HAP-1 (cell line): ENCODE results near the gene S100P.

Experiments
- DNase-seq, 2 experiments: peaks; one replicate each; pipeline ENCODE4 v3.0.0-alpha.2; 2016 to 2020; ENCODE audit warnings: low spot score in 2 of 2
- H3K27me3 ChIP-seq: fragments of 250-450 bp; sonication (Bioruptor Pico); 2 replicates; pipeline ENCODE4 v1.5.1; 2020; ENCODE audit warnings: low read depth, mild to moderate bottlenecking, moderate library complexity
- H3K36me3 ChIP-seq: fragments of 250-450 bp; sonication (Bioruptor Pico); replicated peaks from 2 replicates; pipeline ENCODE4 v1.5.1; 2020; ENCODE audit warnings: mild to moderate bottlenecking
- H3K4me1 ChIP-seq: fragments of 250-450 bp; sonication (Bioruptor Pico); 2 replicates; pipeline ENCODE4 v1.5.1; 2020; ENCODE audit warnings: mild to moderate bottlenecking
- H3K4me3 ChIP-seq: fragments of 250-450 bp; sonication (Bioruptor Pico); 2 replicates; pipeline ENCODE4 v1.5.1; 2020; ENCODE audit warnings: mild to moderate bottlenecking, moderate library complexity
- H3K9me3 ChIP-seq: fragments of 250-450 bp; sonication (Bioruptor Pico); 2 replicates; pipeline ENCODE4 v1.5.1; 2020; ENCODE audit warnings: mild to moderate bottlenecking, moderate library complexity
- in situ Hi-C: fragments of 300-500 bp; cut with MboI; formaldehyde crosslinking; loops from 3 replicates; pipeline ENCODE4 v1.14.3; 2020; ENCODE audit warnings: low sequenced_read_pairs, inconsistent platforms, mixed read lengths

S100P gene

DNA sequence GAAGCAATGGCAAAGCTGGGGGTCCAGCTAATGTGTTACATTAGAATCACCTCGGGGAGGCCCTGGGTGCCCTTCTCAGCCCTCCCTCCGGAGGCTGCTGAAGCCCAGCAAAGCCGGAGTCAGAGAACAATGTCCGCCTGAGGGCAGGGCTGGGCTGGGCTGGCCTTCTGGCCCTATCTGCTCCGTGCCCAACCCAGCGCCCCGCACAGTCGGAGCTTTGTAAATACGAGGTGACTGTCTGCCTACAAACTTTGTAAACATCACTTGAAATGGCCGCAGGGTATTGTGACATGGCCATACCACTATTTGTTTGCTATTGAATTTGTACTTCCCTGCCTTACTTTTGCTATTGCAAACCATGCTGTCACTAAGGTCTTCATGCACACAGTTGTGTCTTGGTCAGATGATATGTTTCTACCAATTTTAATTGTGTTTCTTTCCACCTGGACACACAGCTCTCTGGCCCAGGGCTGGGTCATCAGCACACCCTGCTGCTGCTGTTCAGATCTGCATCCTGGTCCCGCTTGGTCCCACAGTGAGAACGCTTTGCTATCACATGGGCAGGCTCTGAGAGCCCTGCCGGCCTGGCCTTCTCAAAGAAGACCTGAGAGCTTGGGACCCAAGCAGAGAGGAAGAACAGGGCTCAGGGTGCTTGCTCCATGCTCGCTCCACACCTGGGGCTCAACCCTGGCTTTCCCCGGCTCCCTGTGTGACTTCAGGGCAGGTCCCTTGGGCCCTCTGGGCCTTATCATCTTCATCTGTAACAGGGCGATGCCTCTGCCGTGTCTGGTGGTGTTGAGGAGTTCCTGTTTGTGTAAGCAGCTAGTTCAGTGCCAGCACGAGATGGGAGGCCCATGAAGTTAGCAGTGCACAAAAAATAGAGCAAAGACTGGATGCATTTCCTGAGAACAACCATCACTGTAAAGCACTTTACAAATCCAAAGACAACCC is 2.3 kb downstream of the S100P start:
- Histone ChIP-seq H3K4me1 (no peaks in the 10 kb centered on the region), H3K4me3 (no peak overlapping the region), H3K36me3 (no peaks in the 10 kb centered on the region), H3K27me3 (no peaks in the 10 kb centered on the region), H3K9me3 (no peaks in the 10 kb centered on the region)
- in situ Hi-C loops: no loop called here
- DNase-seq: no peak

- Histone ChIP-seq H3K4me3 (no peak overlapping the region), H3K9me3 (no peaks in the 10 kb centered on the region), H3K4me1 (no peaks in the 10 kb centered on the region), H3K36me3 (no peaks in the 10 kb centered on the region), H3K27me3 (no peaks in the 10 kb centered on the region)
- DNase-seq: no peak
- in situ Hi-C loops: no loop called here
Observed at GRCh38 chr4:6696611-6697010, 2.9 kb downstream of the S100P start.

GRCh38 chr4:6697131-6697530 is 3.5 kb downstream of the S100P start:
- Histone ChIP-seq H3K9me3 (no peaks in the 10 kb centered on the region), H3K4me1 (no peaks in the 10 kb centered on the region), H3K27me3 (no peaks in the 10 kb centered on the region), H3K4me3 (no peak overlapping the region), H3K36me3 (no peaks in the 10 kb centered on the region)
- DNase-seq: no peak
- in situ Hi-C loops: no loop called here

GRCh38 chr4:6699388-6699787 is 5.7 kb downstream of the S100P start:
- Histone ChIP-seq H3K4me3 (no peak overlapping the region), H3K4me1 (no peaks in the 10 kb centered on the region), H3K27me3 (no peaks in the 10 kb centered on the region), H3K9me3 (no peaks in the 10 kb centered on the region), H3K36me3 (peaks cover 8% of the 10 kb centered on the region)
- in situ Hi-C loops: no loop called here
- DNase-seq: no peak

- in situ Hi-C loops: no loop called here
- DNase-seq: no peak
- no peaks in the 10 kb centered on the region for H3K9me3 ChIP-seq
- peaks cover 8% of the 10 kb centered on the region for H3K36me3 ChIP-seq
- no peaks in the 10 kb centered on the region for H3K27me3 ChIP-seq
- H3K4me3 ChIP-seq: no peak overlapping the region
- H3K4me1 ChIP-seq: no peaks in the 10 kb centered on the region
Observed at GRCh38 chr4:6699903-6700302, 6.2 kb downstream of the S100P start.

DNA sequence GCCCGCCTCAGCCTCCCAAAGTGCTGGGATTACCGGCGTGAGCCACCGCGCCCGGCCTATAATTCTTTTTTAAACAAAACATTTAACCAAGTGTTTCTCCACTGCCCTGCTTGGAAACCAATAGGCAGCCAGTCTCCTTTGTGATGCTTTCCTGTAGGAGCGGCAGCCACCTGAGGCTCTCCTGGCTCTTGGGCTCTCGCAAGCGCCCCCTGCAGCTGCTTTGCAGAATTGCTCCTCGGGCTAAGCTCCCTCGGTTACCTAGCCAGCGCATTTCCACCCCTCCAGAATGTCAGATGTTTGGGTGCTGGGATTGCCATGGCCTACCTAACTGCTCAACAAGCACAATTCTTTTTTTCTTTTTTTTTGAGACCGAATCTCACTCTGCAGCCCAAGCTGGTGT is 7.7 kb downstream of the S100P start:
- Histone ChIP-seq H3K9me3 (no peaks in the 10 kb centered on the region), H3K36me3 (peaks cover 8% of the 10 kb centered on the region), H3K4me1 (no peaks in the 10 kb centered on the region), H3K4me3 (no peak overlapping the region), H3K27me3 (no peaks in the 10 kb centered on the region)
- peak in 1 of 2 experiments; percentile 52 for DNase-seq
- in situ Hi-C loops: no loop called here

DNA sequence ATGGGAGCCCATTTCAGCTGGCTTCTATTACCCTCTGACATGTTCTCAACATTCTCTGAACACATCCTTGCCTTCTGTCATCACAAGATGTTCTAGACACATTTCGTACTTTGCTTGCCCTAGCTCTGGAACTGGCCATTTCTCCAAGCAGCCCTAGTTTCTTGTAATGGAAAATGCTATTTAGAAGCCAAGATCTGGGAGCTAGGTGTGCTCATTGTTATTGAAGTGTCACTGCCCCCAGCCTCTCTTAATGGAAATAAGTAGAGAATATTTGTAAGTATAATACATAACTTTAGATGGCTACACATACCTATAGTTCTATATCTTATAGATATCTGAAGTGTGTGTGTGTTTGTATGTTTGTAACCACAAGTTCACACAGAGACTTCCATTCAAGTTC is 9.1 kb downstream of the S100P start:
- H3K4me1 ChIP-seq: peaks cover 5% of the 10 kb centered on the region; the same call in 1 of the 2 replicates
- H3K36me3 ChIP-seq: peaks cover 13% of the 10 kb centered on the region
- no peak for DNase-seq
- H3K9me3 ChIP-seq: no peaks in the 10 kb centered on the region
- H3K27me3 ChIP-seq: no peaks in the 10 kb centered on the region
- no peak overlapping the region for H3K4me3 ChIP-seq
- in situ Hi-C loops: no loop called here

- DNase-seq: no peak
- Histone ChIP-seq H3K27me3 (no peaks in the 10 kb centered on the region), H3K9me3 (0 out of 2 replicates have a peak, but pooled peaks cover under 1% of the 10 kb centered on the region), H3K36me3 (peaks cover 16% of the 10 kb centered on the region), H3K4me1 (peaks cover 5% of the 10 kb centered on the region; the same call in 1 of the 2 replicates), H3K4me3 (no peak overlapping the region)
- in situ Hi-C loops: no loop called here
Observed at GRCh38 chr4:6703786-6704185, 10.1 kb downstream of the S100P start.

DNA sequence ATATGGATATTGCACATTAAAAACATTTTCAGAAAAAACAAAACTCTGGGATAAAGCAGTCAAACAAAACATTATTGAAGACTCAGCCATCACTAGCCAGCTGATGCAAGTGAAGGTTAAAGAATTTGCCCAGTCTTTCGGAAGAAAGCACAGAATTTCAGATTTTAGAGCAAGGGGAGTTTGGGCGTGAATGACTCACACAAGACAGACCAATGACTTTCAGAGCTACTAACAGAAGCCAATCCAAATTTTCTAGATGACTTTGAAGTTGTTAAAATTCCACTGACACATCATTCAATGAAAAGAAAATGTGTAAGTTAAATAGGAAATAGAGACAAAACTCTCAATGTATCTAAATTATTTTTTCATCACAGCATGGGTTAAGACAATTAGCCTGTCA is 12.0 kb downstream of the S100P start:
- DNase-seq: no peak
- Histone ChIP-seq H3K36me3 (peaks cover 16% of the 10 kb centered on the region), H3K4me3 (no peak overlapping the region), H3K9me3 (0 out of 2 replicates have a peak, but pooled peaks cover 8% of the 10 kb centered on the region), H3K4me1 (peaks cover 5% of the 10 kb centered on the region; the same call in 1 of the 2 replicates), H3K27me3 (no peaks in the 10 kb centered on the region)
- in situ Hi-C loops: no loop called here

DNA sequence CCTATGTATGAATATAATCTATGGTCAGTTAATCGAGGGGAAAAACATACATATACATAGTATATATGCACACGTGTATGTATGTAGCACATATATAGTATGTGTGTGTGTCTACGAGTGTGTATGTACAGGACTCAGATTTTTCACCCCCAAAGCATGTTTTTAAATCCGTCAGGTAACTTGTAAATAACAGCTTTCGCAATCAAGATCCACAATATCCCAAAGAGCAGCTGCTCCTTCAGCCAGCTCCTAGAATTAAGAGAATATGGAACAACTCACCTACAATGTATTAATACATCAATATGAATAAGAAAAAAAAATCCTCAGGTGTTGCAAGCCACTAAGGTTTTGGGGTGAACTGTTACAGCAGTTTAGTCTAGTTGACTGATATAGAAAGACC is 12.5 kb downstream of the S100P start:
- H3K4me1 ChIP-seq: peaks cover 5% of the 10 kb centered on the region; the same call in 1 of the 2 replicates
- DNase-seq: no peak
- H3K36me3 ChIP-seq: peaks cover 16% of the 10 kb centered on the region
- no peak overlapping the region for H3K4me3 ChIP-seq
- H3K9me3 ChIP-seq: 0 out of 2 replicates have a peak, but pooled peaks cover 8% of the 10 kb centered on the region
- in situ Hi-C loops: no loop called here
- no peaks in the 10 kb centered on the region for H3K27me3 ChIP-seq

DNA sequence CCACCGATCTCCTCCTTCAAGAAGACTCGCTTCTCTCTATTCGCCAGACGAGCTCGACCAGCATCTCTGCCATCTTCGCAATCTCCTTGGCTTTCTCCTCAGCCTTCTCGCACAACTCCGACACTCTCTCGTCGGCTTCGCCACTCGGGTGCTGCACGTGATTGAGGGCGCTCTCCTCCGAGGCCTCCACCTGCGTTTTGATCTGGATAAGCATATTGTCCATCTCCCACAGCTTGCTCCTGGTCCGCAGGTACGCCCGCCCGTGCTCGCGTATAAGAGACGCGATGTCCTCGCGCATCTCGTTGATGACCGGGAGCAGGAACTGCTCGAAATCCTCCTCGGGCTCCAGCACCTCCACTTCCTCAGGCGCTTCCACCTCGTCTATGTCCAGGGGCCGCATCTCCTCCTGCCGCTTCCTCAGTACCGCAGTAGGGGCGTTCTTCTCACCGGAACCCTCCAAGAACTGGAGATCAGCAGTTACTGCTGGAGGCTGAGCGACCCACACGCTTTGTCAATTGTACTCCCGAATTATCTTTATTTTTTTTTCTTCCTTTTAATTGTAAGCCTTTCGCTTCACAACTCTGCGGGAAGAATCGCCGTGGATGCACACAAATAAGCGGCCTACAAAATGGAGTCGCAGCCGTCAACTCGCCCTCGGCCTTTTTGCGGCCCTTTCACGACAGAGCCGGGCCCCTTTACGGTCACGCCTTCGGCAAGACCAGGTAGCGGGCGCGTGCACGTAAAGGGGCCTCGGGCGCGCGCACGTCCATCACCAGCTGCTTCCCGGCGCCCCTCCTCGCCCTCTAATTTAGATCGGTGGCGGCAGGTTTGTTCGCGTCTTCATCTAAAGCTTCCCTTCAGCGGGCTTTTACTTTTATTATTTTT is 15.8 kb downstream of the S100P start, which contains the start of gene MRFAP1L1:
Gene MRFAP1L1 (minus strand): TSS at position 636 of the 885 bp plus-strand sequence. CDS start 236 bp downstream, at position 400.
- Histone ChIP-seq H3K27me3 (no peaks in the 10 kb centered on the region), H3K4me3 (peak within 1 kb of the TSS; percentile 52), H3K4me1 (peaks cover 5% of the 10 kb centered on the region; the same call in 1 of the 2 replicates), H3K9me3 (0 out of 2 replicates have a peak, but pooled peaks cover 8% of the 10 kb centered on the region), H3K36me3 (peaks cover 8% of the 10 kb centered on the region)
- peak; percentile 93 to 97 for DNase-seq
- in situ Hi-C loops: no loop called here

DNA sequence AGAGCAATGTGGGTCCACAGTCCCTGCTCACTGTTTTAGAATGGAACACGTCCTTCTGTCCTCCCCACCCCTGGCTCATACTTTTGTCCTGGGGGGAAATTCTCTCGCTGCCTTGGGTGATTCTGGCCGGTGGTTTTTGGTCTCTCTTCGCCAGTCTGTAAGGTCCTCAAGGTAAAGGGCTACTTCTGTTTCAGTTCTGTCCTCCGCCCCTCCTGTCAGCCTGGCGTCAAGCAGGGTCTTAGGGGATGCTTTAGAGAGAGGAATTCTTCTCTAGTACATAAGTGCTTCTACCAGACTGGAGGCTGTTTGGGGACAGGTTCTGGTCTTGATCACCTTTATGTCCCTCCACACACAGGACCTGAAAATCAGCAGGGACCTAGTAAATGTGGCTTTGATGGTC is 16.6 kb downstream of the S100P start:
- Histone ChIP-seq H3K27me3 (no peaks in the 10 kb centered on the region), H3K36me3 (peaks cover 8% of the 10 kb centered on the region), H3K9me3 (0 out of 2 replicates have a peak, but pooled peaks cover 8% of the 10 kb centered on the region), H3K4me1 (peaks cover 5% of the 10 kb centered on the region; the same call in 1 of the 2 replicates), H3K4me3 (peak overlapping the region; percentile 52)
- in situ Hi-C loops: no loop called here
- DNase-seq: no peak

GRCh38 chr4:6710996-6711395 is 17.3 kb downstream of the S100P start:
- in situ Hi-C loops: no loop called here
- Histone ChIP-seq H3K27me3 (no peaks in the 10 kb centered on the region), H3K4me3 (no peak overlapping the region), H3K36me3 (peaks cover 8% of the 10 kb centered on the region), H3K9me3 (0 out of 2 replicates have a peak, but pooled peaks cover 8% of the 10 kb centered on the region), H3K4me1 (peaks cover 7% of the 10 kb centered on the region)
- no peak for DNase-seq
